ENCODE results near the gene CD247.

- no peak for TF ChIP-seq ARNTL (CRISPR knock-in tag; IDR thresholded peaks at IDR 0.05; ENCODE audit: borderline replicate concordance, low read depth)
- no peak for TF ChIP-seq ZNF8 (CRISPR knock-in tag; IDR thresholded peaks at IDR 0.05)
- TF ChIP-seq PATZ1 (CRISPR knock-in tag; IDR thresholded peaks at IDR 0.05; ENCODE audit: borderline replicate concordance), result no peak
- no peak for TF ChIP-seq PPARA (CRISPR knock-in tag; IDR thresholded peaks at IDR 0.05; ENCODE audit: borderline replicate concordance)
- no peak for TF ChIP-seq ZFP30 (CRISPR knock-in tag; IDR thresholded peaks at IDR 0.05)
These were observed 14.0 kb upstream of the CD247 start for GRCh38 chr1:167532375-167532774.
